HG03159 (cell line): ENCODE results near the gene CDK2AP2.
"Not testable (repeated sequence)": the region's sequence is repeated elsewhere in the genome, so short reads cannot be mapped to it uniquely, and the experiment has no call there.

Experiments used
- ATAC-seq: cut with Tn5 transposase; IDR thresholded peaks from one replicate; pipeline ENCODE4 v1.9.1; 2021; ENCODE audit warnings: mild to moderate bottlenecking, moderate library complexity; ENCODE audit not compliant: unreplicated experiment

Gene CDK2AP2

GRCh38 chr11:67468056-67468455 is 39.9 kb downstream of the CDK2AP2 start:
- ATAC-seq: no peak

GRCh38 chr11:67466962-67467771 is 40.8 kb downstream of the CDK2AP2 start:
- ATAC-seq: no peak

GRCh38 chr11:67466367-67466766 is 41.6 kb downstream of the CDK2AP2 start:
- ATAC-seq: no peak

- ATAC-seq: not testable (repeated sequence)
Observed at GRCh38 chr11:67465530-67465929, 42.4 kb downstream of the CDK2AP2 start.

- ATAC-seq: no peak
Observed at GRCh38 chr11:67465189-67465510, 42.8 kb downstream of the CDK2AP2 start.

GRCh38 chr11:67464411-67465188 is 43.4 kb downstream of the CDK2AP2 start:
- ATAC-seq: peak; percentile 55

- no peak for ATAC-seq
Observed at GRCh38 chr11:67463680-67464410, 44.1 kb downstream of the CDK2AP2 start.

- ATAC-seq: no peak
Observed at GRCh38 chr11:67463186-67463585, 44.8 kb downstream of the CDK2AP2 start.

- no peak for ATAC-seq
Observed at GRCh38 chr11:67458266-67458665, 49.7 kb downstream of the CDK2AP2 start.

- ATAC-seq: no peak
Observed at GRCh38 chr11:67457453-67457852, 50.5 kb downstream of the CDK2AP2 start.
